H1 (cell line): ENCODE measurements around the gene NECAB3. TPM values are rescaled to one million over a fixed set of nuclear protein-coding genes. Genes with fewer than 3 reads are reported as not detected.

Experiments
- CTCF ChIA-PET: fragments of 300-600 bp; sonication (Branson Sonifier 250); formaldehyde crosslinking; loops from one replicate; lab custom pipeline; 2021; ENCODE audit not compliant: partially characterized antibody; lab: Charles Lee
- POLR2A ChIA-PET: fragments of 300-600 bp; sonication (Branson Sonifier 250); formaldehyde crosslinking; loops from one replicate; lab custom pipeline; 2021; ENCODE audit warnings: inconsistent platforms; ENCODE audit not compliant: partially characterized antibody; lab: Charles Lee
- DNase-seq, 2 experiments: peaks; one replicate each; pipeline versions ENCODE4 v3.0.0 to v3.0.0-alpha.2; 2010 to 2022; ENCODE audit warnings: low spot score in 2 of 2, low read depth in 1 of 2, mixed read lengths in 1 of 2
- FAIRE-seq: peaks from 2 replicates; lab custom pipeline; 2011; peaks lifted over from hg19 to GRCh38; lab: Jason Lieb, UNC
- H2AFZ ChIP-seq: 2 replicates; pipeline ENCODE4 v1.8.1; 2012; ENCODE audit warnings: low read length, inconsistent platforms
- H2AK5ac ChIP-seq: 2 replicates; pipeline ENCODE4 v1.6.1; 2013; ENCODE audit warnings: low read depth, low read length
- H2BK120ac ChIP-seq: replicated peaks from 2 replicates; pipeline ENCODE3; 2013; ENCODE audit warnings: low read depth, low read length, inconsistent platforms
- H2BK12ac ChIP-seq: 2 replicates; pipeline ENCODE4 v1.6.1; 2013; ENCODE audit warnings: low read depth, low read length
- H2BK15ac ChIP-seq: 2 replicates; pipeline ENCODE4 v1.6.1; 2013; ENCODE audit warnings: low read length
- H2BK20ac ChIP-seq: 2 replicates; pipeline ENCODE4 v1.6.1; 2013; ENCODE audit warnings: low read length
- H2BK5ac ChIP-seq: 2 replicates; pipeline ENCODE4 v1.6.1; 2013; ENCODE audit warnings: low read depth, low read length
- H3K14ac ChIP-seq: 2 replicates; pipeline ENCODE4 v1.6.1; 2013; ENCODE audit warnings: inconsistent platforms; ENCODE audit not compliant: insufficient read length
- H3K18ac ChIP-seq: 2 replicates; pipeline ENCODE4 v1.6.1; 2013; ENCODE audit warnings: low read length; ENCODE audit errors: extremely low read depth
- H3K23ac ChIP-seq: 2 replicates; pipeline ENCODE4 v1.6.1; 2013; ENCODE audit warnings: inconsistent platforms; ENCODE audit not compliant: insufficient read length
- H3K23me2 ChIP-seq: 2 replicates; pipeline ENCODE4 v1.6.1; 2013; ENCODE audit warnings: low read depth, low read length
- H3K27ac ChIP-seq: 2 replicates; pipeline ENCODE4 v1.6.1; 2011; ENCODE audit warnings: low read depth, low read length, inconsistent platforms
- H3K27me3 ChIP-seq, 4 experiments: replicated peaks in 1 of 4; 1 replicate in 1 of 4; 2 replicates in 3 of 4; pipeline versions ENCODE4 v1.6.1 to v1.8.1; 2011 to 2013; ENCODE audit warnings: low read length in 3 of 4, mild to moderate bottlenecking in 3 of 4, inconsistent platforms in 2 of 4, mixed read lengths in 2 of 4, moderate library complexity in 1 of 4; ENCODE audit not compliant: control insufficient read depth in 3 of 4, insufficient read depth in 3 of 4; ENCODE audit errors: extremely low read depth in 1 of 4
- H3K36me3 ChIP-seq, 4 experiments: 2 replicates each; pipeline versions ENCODE4 v1.6.1 to v1.8.1; 2011 to 2013; ENCODE audit warnings: mild to moderate bottlenecking in 4 of 4, low read length in 3 of 4, moderate library complexity in 2 of 4, control low read depth in 1 of 4, inconsistent platforms in 1 of 4; ENCODE audit not compliant: insufficient read depth in 4 of 4, control insufficient read depth in 2 of 4
- H3K4ac ChIP-seq: replicated peaks from 2 replicates; pipeline ENCODE3; 2013; ENCODE audit warnings: low read length, low read depth, mixed read lengths, inconsistent platforms; ENCODE audit not compliant: insufficient read length
- H3K4me1 ChIP-seq, 4 experiments: replicated peaks in 1 of 4; 1 replicate in 1 of 4; 2 replicates in 3 of 4; pipeline versions ENCODE4 v1.6.1 to v1.8.1; 2011 to 2013; ENCODE audit warnings: low read length in 3 of 4, inconsistent platforms in 2 of 4, mixed read lengths in 1 of 4; ENCODE audit not compliant: insufficient read depth in 4 of 4, control insufficient read depth in 3 of 4
- H3K4me2 ChIP-seq, 2 experiments: 2 replicates each; pipeline versions ENCODE4 v1.6.1 to v1.8.1; 2011 to 2013; ENCODE audit warnings: low read depth in 2 of 2, low read length in 2 of 2, control low read depth in 1 of 2, inconsistent platforms in 1 of 2, mild to moderate bottlenecking in 1 of 2; ENCODE audit not compliant: insufficient read depth in 1 of 2
- H3K4me3 ChIP-seq, 4 experiments: fragments of 200-600, 300-600 bp in 1 of 4; sonication (generic), shearing (Covaris generic), sonication (Bioruptor Twin) in 1 of 4; 2 replicates each; pipeline versions ENCODE4 v1.5.1 to v1.8.1; 2011 to 2016; ENCODE audit warnings: low read length in 4 of 4, low read depth in 3 of 4, control low read depth in 2 of 4, inconsistent platforms in 2 of 4, mild to moderate bottlenecking in 2 of 4, mixed read lengths in 1 of 4, moderate library complexity in 1 of 4; ENCODE audit not compliant: insufficient read depth in 2 of 4; ENCODE audit errors: extremely low read depth in 1 of 4
- H3K56ac ChIP-seq: replicated peaks from 2 replicates; pipeline ENCODE3; 2013; ENCODE audit warnings: low read depth, mild to moderate bottlenecking, mixed read lengths, low read length, inconsistent platforms; ENCODE audit not compliant: insufficient read length
- H3K79me1 ChIP-seq: 2 replicates; pipeline ENCODE4 v1.6.1; 2013; ENCODE audit warnings: low read depth, low read length, control low read depth
- H3K79me2 ChIP-seq, 2 experiments: 2 replicates each; pipeline versions ENCODE4 v1.6.1 to v1.8.1; 2012 to 2013; ENCODE audit warnings: low read length in 2 of 2, mild to moderate bottlenecking in 2 of 2, inconsistent platforms in 1 of 2; ENCODE audit not compliant: insufficient read depth in 2 of 2, control insufficient read depth in 1 of 2
- H3K9ac ChIP-seq, 4 experiments: replicated peaks in 1 of 4; 1 replicate in 1 of 4; 2 replicates in 3 of 4; pipeline versions ENCODE4 v1.6.1 to v1.8.1; 2011 to 2013; ENCODE audit warnings: low read depth in 3 of 4, low read length in 3 of 4, control low read depth in 2 of 4, mild to moderate bottlenecking in 2 of 4, moderate library complexity in 2 of 4, inconsistent platforms in 1 of 4; ENCODE audit errors: extremely low read depth in 1 of 4
- H3K9me3 ChIP-seq, 2 experiments: 2 replicates each; pipeline versions ENCODE4 v1.6.1 to v1.8.1; 2012 to 2013; ENCODE audit warnings: mild to moderate bottlenecking in 2 of 2, moderate library complexity in 2 of 2, control low read depth in 1 of 2, inconsistent platforms in 1 of 2, low read depth in 1 of 2, low read length in 1 of 2, mixed read lengths in 1 of 2; ENCODE audit not compliant: insufficient read depth in 2 of 2
- H4K20me1 ChIP-seq, 2 experiments: replicated peaks in 1 of 2; 2 replicates each; pipeline versions ENCODE3 to v1.8.1; 2011 to 2013; ENCODE audit warnings: inconsistent platforms in 2 of 2, low read length in 2 of 2, mild to moderate bottlenecking in 1 of 2; ENCODE audit not compliant: insufficient read depth in 2 of 2, control insufficient read depth in 1 of 2
- H4K5ac ChIP-seq: 2 replicates; pipeline ENCODE4 v1.6.1; 2013; ENCODE audit warnings: low read length, low read depth, mixed read lengths, inconsistent platforms; ENCODE audit not compliant: insufficient read length
- H4K8ac ChIP-seq: 2 replicates; pipeline ENCODE4 v1.8.0; 2013; ENCODE audit warnings: mild to moderate bottlenecking, moderate library complexity, low read length, inconsistent platforms; ENCODE audit not compliant: insufficient read depth; ENCODE audit errors: extremely low read depth
- H4K91ac ChIP-seq: replicated peaks from 2 replicates; pipeline ENCODE3; 2013; ENCODE audit warnings: low read length, mixed read lengths, inconsistent platforms; ENCODE audit not compliant: insufficient read length
- CHD1 ChIP-seq: IDR thresholded peaks from 2 replicates; pipeline ENCODE4 v1.6.1; 2012; ENCODE audit warnings: low read depth, low read length, improper control_type of control experiment
- KDM4A ChIP-seq: IDR thresholded peaks from one replicate; pipeline ENCODE4 v1.7.1; 2012; ENCODE audit warnings: low read depth, mild to moderate bottlenecking, moderate library complexity, low read length, inconsistent platforms; ENCODE audit not compliant: severe bottlenecking
- NANOG ChIP-seq: IDR thresholded peaks from 2 replicates; pipeline ENCODE4 v1.6.1; 2011; ENCODE audit warnings: low read length, low read depth, mild to moderate bottlenecking, inconsistent platforms; ENCODE audit not compliant: insufficient read depth, poor library complexity, severe bottlenecking
- POLR2A ChIP-seq, 2 experiments: IDR thresholded peaks; 1 replicate in 1 of 2; 2 replicates in 1 of 2; pipeline ENCODE4 v1.6.1; 2011; ENCODE audit warnings: low read depth in 2 of 2, low read length in 2 of 2, mild to moderate bottlenecking in 2 of 2; ENCODE audit errors: control extremely low read depth in 1 of 2
- POLR2AphosphoS5 ChIP-seq: IDR thresholded peaks from 2 replicates; pipeline ENCODE4 v1.6.1; 2011; ENCODE audit warnings: low read depth, low read length
- POU5F1 ChIP-seq: IDR thresholded peaks from 2 replicates; pipeline ENCODE4 v1.6.1; 2011; ENCODE audit warnings: low read depth, mild to moderate bottlenecking, low read length, moderate library complexity
- SIN3A ChIP-seq, 2 experiments: IDR thresholded peaks in 1 of 2; conservative IDR thresholded peaks in 1 of 2; 2 replicates each; pipeline ENCODE4 v1.6.1; 2011 to 2012; ENCODE audit warnings: low read length in 2 of 2, improper control_type of control experiment in 1 of 2, low read depth in 1 of 2, mild to moderate bottlenecking in 1 of 2
- TAF1 ChIP-seq: IDR thresholded peaks from 2 replicates; pipeline ENCODE4 v1.6.1; 2011; ENCODE audit warnings: mild to moderate bottlenecking, low read depth, low read length
- TAF7 ChIP-seq: optimal IDR thresholded peaks from 2 replicates; pipeline ENCODE3; 2011; ENCODE audit warnings: low read depth, mild to moderate bottlenecking, inconsistent platforms, low read length, moderate library complexity, borderline replicate concordance
- YY1 ChIP-seq: IDR thresholded peaks from 2 replicates; pipeline ENCODE4 v1.6.1; 2011; ENCODE audit warnings: low read depth, mild to moderate bottlenecking, low read length
- WGBS, 2 experiments: shearing (Covaris generic) in 1 of 2; methylation state at CpG; one replicate each; pipeline versions ENCODE4 v1.1.6 to v1.1.7; 2013 to 2015; ENCODE audit warnings: low lambda C conversion rate in 2 of 2, mixed read lengths in 2 of 2, inconsistent platforms in 1 of 2, low coverage in 1 of 2, missing lambda C conversion rate in 1 of 2; ENCODE audit not compliant: insufficient replicate concordance in 2 of 2, insufficient coverage in 1 of 2, insufficient read length in 1 of 2; ENCODE audit errors: extremely low coverage in 1 of 2, missing lambda C conversion rate in 1 of 2; 5-methylcytosine and 5-hydroxymethylcytosine counted together
- polyA plus RNA-seq, 7 experiments: library from polyadenylated mRNA; depleted of rRNA in 3 of 7; stranded (reverse) in 5 of 7; unstranded in 2 of 7; fragments of >200 nt in 5 of 7; fragments of 200-250 nt in 2 of 7; gene quantifications; 1 replicate in 5 of 7; 2 replicates in 1 of 7; 4 replicates in 1 of 7; pipeline versions ENCODE4 v1.2.1 to v1.2.3, GENCODE V29; 2011 to 2013; ENCODE audit warnings: missing spikeins in 2 of 7, mixed read lengths in 2 of 7
- total RNA-seq: library from RNA; stranded (reverse); fragmentation: NEBNext Ultra II Directional; extraction: Animal tissue kit (Norgen Biotek cat#: 25700); gene quantifications from 2 replicates; pipeline ENCODE4 v1.2.1, GENCODE V29; 2021

The NECAB3 gene
- total and polyA plus RNA-seq, 2 of the 8 experiments (the other 6 are each of a cell fraction or from before 2014, with no cell fraction given), result 20.5 to 46.2 TPM

DNA sequence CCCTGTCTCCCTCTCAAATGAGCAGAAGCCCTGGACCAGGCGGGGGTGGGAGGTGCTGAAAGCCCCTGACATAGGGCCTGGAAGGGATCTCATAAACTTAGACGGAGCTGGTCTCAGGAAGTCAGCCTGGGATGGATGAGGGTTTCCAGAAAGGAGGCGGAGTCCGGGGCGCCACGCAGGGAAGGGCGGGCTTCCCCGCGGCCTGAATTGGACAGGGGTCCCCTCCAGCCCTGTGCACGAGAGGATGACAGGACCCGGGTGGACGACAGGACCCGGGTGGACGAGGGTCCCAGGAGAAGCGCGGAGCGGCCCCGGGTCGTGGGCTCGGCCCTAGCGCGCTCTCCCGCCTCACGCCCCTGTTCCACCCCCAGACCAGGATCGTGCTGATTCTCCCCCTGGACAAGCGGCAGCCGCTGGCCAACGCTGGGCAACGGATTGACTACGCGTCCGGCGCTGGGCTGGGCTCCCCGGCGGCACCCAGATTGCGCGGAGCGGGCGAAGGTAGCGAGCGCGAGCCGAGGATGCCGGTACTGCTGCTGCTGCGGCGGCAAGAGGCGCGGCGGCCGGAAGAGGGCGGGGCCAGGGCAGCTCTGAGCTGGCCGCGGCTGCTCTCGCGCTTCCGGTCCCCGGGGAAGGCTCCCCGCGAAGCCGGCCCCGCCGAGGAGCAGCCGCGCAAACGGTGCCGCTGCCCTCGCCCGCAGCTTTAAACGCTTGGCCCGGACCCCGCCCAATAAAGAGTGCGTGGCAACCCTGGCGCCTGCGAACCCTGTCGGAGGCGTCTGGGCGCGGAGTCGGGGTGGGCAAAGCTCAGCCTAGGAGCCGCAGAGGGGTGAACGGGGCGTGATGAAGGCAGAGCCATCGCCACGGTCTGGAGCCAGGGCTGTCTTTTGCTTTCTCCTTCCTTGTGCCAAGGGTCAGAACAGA lies 10.8 kb downstream of the NECAB3 start:
- Histone ChIP-seq H2AFZ (peak overlapping the region; percentile 78; the same call in 1 of the 2 replicates), H3K27ac (peak overlapping the region; percentile 61), H4K91ac (peak overlapping the region; percentile 75), H3K9ac (peak overlapping the region; percentile 63 to 82 (median 70)), H3K4me3 (peak overlapping the region; percentile 56 to 93 (median 82)), H3K27me3 (peaks cover 0 to 10% (median 3%) of the 10 kb centered on the region in 4 experiments; a peak in 3 of 7 replicates), H2BK20ac (no peak overlapping the region), H4K8ac (peak overlapping the region; percentile 90), H3K56ac (peak overlapping the region; percentile 34), H3K4me1 (peaks cover 0 to 18% (median 11%) of the 10 kb centered on the region in 4 experiments; a peak in 4 of 7 replicates), H2AK5ac (0 out of 2 replicates have a peak overlapping the region, but pooled peaks have one; percentile 17), H3K23ac (no peak overlapping the region), H2BK5ac (peak overlapping the region; percentile 73), H3K9me3 (peaks cover 0 to 5% of the 10 kb centered on the region in 2 experiments; a peak in 1 of 4 replicates), H3K79me2 (no peaks in the 10 kb centered on the region), H3K79me1 (no peaks in the 10 kb centered on the region), H2BK12ac (peak overlapping the region; percentile 84; the same call in 1 of the 2 replicates), H4K5ac (peak overlapping the region; percentile 75), H3K14ac (no peak overlapping the region), H3K23me2 (peaks cover 25% of the 10 kb centered on the region; the same call in 1 of the 2 replicates), H3K4me2 (peak overlapping the region; percentile 67 to 94), H3K4ac (peak overlapping the region; percentile 96), H4K20me1 (peaks cover 0 to 12% of the 10 kb centered on the region in 2 experiments), H3K18ac (peak overlapping the region; percentile 93), H3K36me3 (peaks cover 0 to 17% (median 0%) of the 10 kb centered on the region in 4 experiments; a peak in 2 of 8 replicates), H2BK120ac (peak overlapping the region; percentile 51), H2BK15ac (peak overlapping the region; percentile 100)
- DNase-seq, result peak in 1 of 2 experiments; percentile 84
- no peak for FAIRE-seq
- CTCF ChIA-PET, result interaction anchor here (1.1 to 3.9 kb wide), 5 partner anchors 10 to 210 kb away, joined by 3 to 22 read pairs (median 10); no protein-coding TSS in a partner anchor
- 1% methylated on average over 84 of the region's 84 CpGs; no CpG with 5 or more reads in 1 of the 2 experiments for WGBS, 2 experiments
- POLR2A ChIA-PET, result interaction anchor here (0.7 to 17.9 kb wide), 12 partner anchors 8 to 1678 kb away, joined by 3 to 245 read pairs (median 3); partner anchors contain the start of genes NECAB3 and SNTA1
- TF ChIP-seq CHD1 (no peak), KDM4A (peak; percentile 72), TAF1 (peak; percentile 70), POU5F1 (no peak), SIN3A (conservative IDR thresholded peaks at IDR 0.05 in 1 of 2, IDR thresholded peaks at IDR 0.05 in 1 of 2; ENCODE audit: low read depth in 1 of 2, low read length in 2 of 2) (peak in 1 of 2 experiments; percentile 42; a peak in 2 of 4 replicates), POLR2AphosphoS5 (peak; percentile 42; the same call in 1 of the 2 replicates), YY1 (peak; percentile 20; the same call in 1 of the 2 replicates), TAF7 (peak; percentile 49), POLR2A (IDR thresholded peaks at IDR 0.05; ENCODE audit: control extremely low read depth in 1 of 2, low read depth in 2 of 2, low read length in 2 of 2) (peak in 1 of 2 experiments; percentile 74; a peak in 2 of 3 replicates), NANOG (no peak)
